Muscle layer of duodenum (tissue), 2 donors: ENCODE results near the gene GAB3.
"Not testable (repeated sequence)": the region's sequence is repeated elsewhere in the genome, so short reads cannot be mapped to it uniquely, and the experiment has no call there.

ENCODE experiments used
- H3K27ac ChIP-seq: one replicate; pipeline ENCODE4 v1.7.0; 2013; ENCODE audit warnings: mild to moderate bottlenecking, low read length
- H3K27me3 ChIP-seq: one replicate; pipeline ENCODE4 v1.7.0; 2013; ENCODE audit warnings: low read depth, mild to moderate bottlenecking, control low read depth, low read length
- H3K36me3 ChIP-seq, 2 donors: one replicate each; pipeline ENCODE4 v1.7.0; 2013; ENCODE audit warnings: low read length in 2 of 2, control low read depth in 1 of 2, mild to moderate bottlenecking in 1 of 2; ENCODE audit not compliant: insufficient read depth in 2 of 2, control insufficient read depth in 1 of 2
- H3K4me1 ChIP-seq, 2 donors: one replicate each; pipeline ENCODE4 v1.7.0; 2013; ENCODE audit warnings: low read length in 2 of 2, mild to moderate bottlenecking in 2 of 2, control low read depth in 1 of 2, moderate library complexity in 1 of 2; ENCODE audit not compliant: insufficient read depth in 2 of 2, control insufficient read depth in 1 of 2
- H3K4me3 ChIP-seq, 2 donors: one replicate each; pipeline ENCODE4 v1.7.0; 2013; ENCODE audit warnings: low read length in 2 of 2, low read depth in 1 of 2, mild to moderate bottlenecking in 1 of 2
- H3K9me3 ChIP-seq, 2 donors: one replicate each; pipeline ENCODE4 v1.7.0; 2013; ENCODE audit warnings: low read length in 2 of 2, control low read depth in 1 of 2, mild to moderate bottlenecking in 1 of 2; ENCODE audit not compliant: control insufficient read depth in 1 of 2
- donor health status: healthy.

The GAB3 gene

GRCh38 chrX:154717824-154718223, 33.1 kb downstream of the GAB3 start:
- Histone ChIP-seq H3K27ac (no peak overlapping the region), H3K4me3 (no peak overlapping the region), H3K36me3 (no peaks in the 10 kb centered on the region), H3K4me1 (peaks cover 0 to 7% of the 10 kb centered on the region in 2 donors), H3K27me3 (no peaks in the 10 kb centered on the region), H3K9me3 (no peaks in the 10 kb centered on the region)

- Histone ChIP-seq H3K36me3 (no peaks in the 10 kb centered on the region), H3K9me3 (no peaks in the 10 kb centered on the region), H3K4me1 (peaks cover 0 to 7% of the 10 kb centered on the region in 2 donors), H3K4me3 (no peak overlapping the region), H3K27ac (no peak overlapping the region), H3K27me3 (no peaks in the 10 kb centered on the region)
These were observed 35.1 kb downstream of the GAB3 start for GRCh38 chrX:154715825-154716224.

GRCh38 chrX:154714925-154715324, 36.0 kb downstream of the GAB3 start:
- Histone ChIP-seq H3K27ac (no peak overlapping the region), H3K36me3 (no peaks in the 10 kb centered on the region)

GRCh38 chrX:154712781-154713740, 37.8 kb downstream of the GAB3 start:
- peaks cover 0 to 7% of the 10 kb centered on the region in 2 donors for H3K4me1 ChIP-seq
- no peak overlapping the region for H3K27ac ChIP-seq
- H3K27me3 ChIP-seq, result no peaks in the 10 kb centered on the region
- no peak overlapping the region for H3K4me3 ChIP-seq
- no peaks in the 10 kb centered on the region for H3K9me3 ChIP-seq
- H3K36me3 ChIP-seq, result no peaks in the 10 kb centered on the region

More at GRCh38 chrX:154714925-154715324, 36.0 kb downstream of the GAB3 start:
- Histone ChIP-seq H3K27me3 (no peaks in the 10 kb centered on the region), H3K9me3 (no peaks in the 10 kb centered on the region), H3K4me3 (no peak overlapping the region), H3K4me1 (peaks cover 0 to 7% of the 10 kb centered on the region in 2 donors)

- no peaks in the 10 kb centered on the region for H3K36me3 ChIP-seq
- H3K4me1 ChIP-seq, result no peaks in the 10 kb centered on the region
- no peak overlapping the region for H3K27ac ChIP-seq
- no peaks in the 10 kb centered on the region for H3K27me3 ChIP-seq
- H3K9me3 ChIP-seq, result no peaks in the 10 kb centered on the region
- H3K4me3 ChIP-seq, result no peak overlapping the region
These were observed 39.6 kb downstream of the GAB3 start for GRCh38 chrX:154711264-154711663.

- H3K27me3 ChIP-seq, result no peaks in the 10 kb centered on the region
- H3K27ac ChIP-seq, result no peak overlapping the region
- H3K4me3 ChIP-seq, result no peak overlapping the region
- no peaks in the 10 kb centered on the region for H3K36me3 ChIP-seq
- H3K4me1 ChIP-seq, result no peaks in the 10 kb centered on the region
- H3K9me3 ChIP-seq, result no peaks in the 10 kb centered on the region
These were observed 40.6 kb downstream of the GAB3 start for GRCh38 chrX:154710309-154710708.

GRCh38 chrX:154698630-154699248, 52.1 kb downstream of the GAB3 start:
- peaks cover 0 to 3% of the 10 kb centered on the region in 2 donors for H3K4me1 ChIP-seq
- no peak overlapping the region for H3K27ac ChIP-seq
- H3K36me3 ChIP-seq, result peaks cover 14 to 28% of the 10 kb centered on the region in 2 donors
- no peaks in the 10 kb centered on the region for H3K9me3 ChIP-seq
- no peak overlapping the region for H3K4me3 ChIP-seq
- no peaks in the 10 kb centered on the region for H3K27me3 ChIP-seq

GRCh38 chrX:154696676-154697045, 54.2 kb downstream of the GAB3 start:
- peaks cover 14 to 28% of the 10 kb centered on the region in 2 donors for H3K36me3 ChIP-seq
- peaks cover 0 to 3% of the 10 kb centered on the region in 2 donors for H3K4me1 ChIP-seq
- H3K4me3 ChIP-seq, result no peak overlapping the region
- H3K27me3 ChIP-seq, result no peaks in the 10 kb centered on the region
- no peak overlapping the region for H3K27ac ChIP-seq
- no peaks in the 10 kb centered on the region for H3K9me3 ChIP-seq

GRCh38 chrX:154695911-154696675, 54.8 kb downstream of the GAB3 start:
- Histone ChIP-seq H3K27me3 (no peaks in the 10 kb centered on the region), H3K4me1 (peaks cover 0 to 3% of the 10 kb centered on the region in 2 donors), H3K4me3 (no peak overlapping the region), H3K27ac (no peak overlapping the region), H3K9me3 (no peaks in the 10 kb centered on the region), H3K36me3 (peaks cover 14 to 28% of the 10 kb centered on the region in 2 donors)

- Histone ChIP-seq H3K4me3 (no peak overlapping the region), H3K9me3 (no peaks in the 10 kb centered on the region), H3K27me3 (no peaks in the 10 kb centered on the region), H3K36me3 (peaks cover 9 to 15% of the 10 kb centered on the region in 2 donors), H3K4me1 (peaks cover 0 to 3% of the 10 kb centered on the region in 2 donors), H3K27ac (no peak overlapping the region)
These were observed 57.5 kb downstream of the GAB3 start for GRCh38 chrX:154693394-154693793.

GRCh38 chrX:154690438-154690837, 60.4 kb downstream of the GAB3 start:
- not testable (repeated sequence) for H3K27ac ChIP-seq, H3K36me3 ChIP-seq, H3K27me3 ChIP-seq, H3K4me1 ChIP-seq, H3K4me3 ChIP-seq, H3K9me3 ChIP-seq
